HepG2 (cell line): ENCODE measurements around the gene PPP2R1B. TPM values are rescaled to one million over a fixed set of nuclear protein-coding genes. Genes with fewer than 3 reads are reported as not detected.

Experiments used
- HMGA1 ChIP-seq: sonication (generic); formaldehyde crosslinking; conservative IDR thresholded peaks from 2 replicates; pipeline ENCODE4 v1.4.0; 2020; ENCODE audit warnings: missing genetic modification reagents
- MAFF ChIP-seq: IDR thresholded peaks from 2 replicates; pipeline ENCODE4 v1.6.1; 2011; ENCODE audit warnings: low read depth, low read length, improper control_type of control experiment
- MAFK ChIP-seq, 2 experiments: IDR thresholded peaks in 1 of 2; conservative IDR thresholded peaks in 1 of 2; 2 replicates each; pipeline ENCODE4 v1.6.1; 2011; ENCODE audit warnings: improper control_type of control experiment in 2 of 2, low read length in 2 of 2
- MLXIP ChIP-seq: sonication (generic); formaldehyde crosslinking; IDR thresholded peaks from 2 replicates; pipeline ENCODE4 v1.9.0; 2021; ENCODE audit warnings: missing genetic modification reagents, borderline replicate concordance
- RELA ChIP-seq: sonication (generic); formaldehyde crosslinking; IDR thresholded peaks from 2 replicates; pipeline ENCODE4 v1.4.0; 2020; ENCODE audit warnings: missing genetic modification reagents
- ZKSCAN1 ChIP-seq: fragments of 150-350 bp; IDR thresholded peaks from 2 replicates; pipeline ENCODE4 v1.6.1; 2014; ENCODE audit warnings: low read length
- ZNF367 ChIP-seq: sonication (generic); formaldehyde crosslinking; IDR thresholded peaks from 2 replicates; pipeline ENCODE4 v1.4.0; 2020; ENCODE audit warnings: missing genetic modification reagents, borderline replicate concordance
- ZNF713 ChIP-seq: sonication (generic); formaldehyde crosslinking; IDR thresholded peaks from 2 replicates; pipeline ENCODE4 v1.4.0; 2020; ENCODE audit warnings: mild to moderate bottlenecking, missing genetic modification reagents
- ZNF740 ChIP-seq: sonication (generic); formaldehyde crosslinking; IDR thresholded peaks from 2 replicates; pipeline ENCODE4 v1.4.0; 2020; ENCODE audit warnings: missing genetic modification reagents
- polyA plus RNA-seq, 8 experiments: library from polyadenylated mRNA; depleted of rRNA in 3 of 8; stranded (reverse) in 7 of 8; unstranded in 1 of 8; fragments of >200 nt; fragmentation: Illumina TruSeq in 4 of 8; extraction: Trizol in 4 of 8; gene quantifications; 2 replicates each; pipeline versions ENCODE4 v1.2.1 to v1.2.3, GENCODE V29; 2011 to 2016; ENCODE audit warnings: low read depth in 4 of 8, missing spikeins in 1 of 8, mixed read lengths in 1 of 8; ENCODE audit not compliant: insufficient read depth in 1 of 8
- total RNA-seq, 5 experiments: library from RNA; depleted of rRNA; stranded (reverse); fragments of >200 nt; fragmentation: Illumina TruSeq; extraction: Trizol; gene quantifications; 2 replicates each; pipeline ENCODE4 v1.2.3, GENCODE V29; 2016; ENCODE audit warnings: low read depth in 1 of 5
- TF ChIP-seq, protein P1 (sequence below): sonication (generic); formaldehyde crosslinking; IDR thresholded peaks from 2 replicates; pipeline ENCODE4 v1.4.0; 2020; ENCODE audit warnings: mild to moderate bottlenecking, missing genetic modification reagents
- TF ChIP-seq, protein P2 (sequence below): sonication (generic); formaldehyde crosslinking; IDR thresholded peaks from 2 replicates; pipeline ENCODE4 v1.9.0; 2022; ENCODE audit warnings: low read depth, missing genetic modification reagents

The PPP2R1B gene
- total and polyA plus RNA-seq, 2 of the 13 experiments (the other 11 are each of a cell fraction or from before 2014, with no cell fraction given): 22.1 to 56.8 TPM

DNA sequence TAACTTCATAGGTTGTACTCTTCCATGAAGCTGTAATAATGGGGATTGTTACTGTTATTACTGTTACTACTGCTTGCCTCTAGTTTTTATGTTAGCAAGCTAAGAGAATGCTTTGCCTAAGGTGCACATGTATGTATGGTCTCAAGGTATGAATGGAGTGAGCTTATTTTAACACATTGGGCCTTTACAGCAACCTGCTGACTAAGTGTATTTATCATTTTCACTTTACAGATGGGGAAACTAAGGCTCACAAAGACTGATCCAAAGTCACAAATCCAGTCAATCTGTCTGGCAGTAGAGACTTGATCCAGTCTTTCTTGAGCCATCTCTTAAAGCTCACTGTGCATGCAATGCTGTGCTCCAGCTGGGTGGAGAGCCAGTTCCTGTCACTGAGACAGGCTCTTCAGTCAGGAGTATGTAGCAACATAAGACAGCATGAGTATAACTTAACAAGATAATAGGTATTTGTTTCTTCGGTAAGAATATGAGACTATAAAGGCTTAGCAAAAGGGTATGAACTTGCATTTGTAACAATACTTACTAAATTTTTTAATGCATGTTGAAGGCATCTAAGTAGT lies 66.5 kb downstream of the PPP2R1B start (continued):
- TF ChIP-seq MLXIP (CRISPR knock-in tag) (no peak), HMGA1 (CRISPR knock-in tag) (no peak), MAFF (peak; percentile 45; the same call in 1 of the 2 replicates), MAFK (conservative IDR thresholded peaks at IDR 0.05 in 1 of 2, IDR thresholded peaks at IDR 0.05 in 1 of 2; ENCODE audit: low read length in 2 of 2) (peak; percentile 10 to 55; a peak in 2 of 4 replicates), ZKSCAN1 (no peak), ZNF740 (no peak), ZNF367 (CRISPR knock-in tag) (no peak), RELA (CRISPR knock-in tag) (no peak), ZNF713 (CRISPR knock-in tag) (no peak)
- TF ChIP-seq, protein P1, sequence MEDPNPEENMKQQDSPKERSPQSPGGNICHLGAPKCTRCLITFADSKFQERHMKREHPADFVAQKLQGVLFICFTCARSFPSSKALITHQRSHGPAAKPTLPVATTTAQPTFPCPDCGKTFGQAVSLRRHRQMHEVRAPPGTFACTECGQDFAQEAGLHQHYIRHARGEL: no peak
- TF ChIP-seq, protein P2, sequence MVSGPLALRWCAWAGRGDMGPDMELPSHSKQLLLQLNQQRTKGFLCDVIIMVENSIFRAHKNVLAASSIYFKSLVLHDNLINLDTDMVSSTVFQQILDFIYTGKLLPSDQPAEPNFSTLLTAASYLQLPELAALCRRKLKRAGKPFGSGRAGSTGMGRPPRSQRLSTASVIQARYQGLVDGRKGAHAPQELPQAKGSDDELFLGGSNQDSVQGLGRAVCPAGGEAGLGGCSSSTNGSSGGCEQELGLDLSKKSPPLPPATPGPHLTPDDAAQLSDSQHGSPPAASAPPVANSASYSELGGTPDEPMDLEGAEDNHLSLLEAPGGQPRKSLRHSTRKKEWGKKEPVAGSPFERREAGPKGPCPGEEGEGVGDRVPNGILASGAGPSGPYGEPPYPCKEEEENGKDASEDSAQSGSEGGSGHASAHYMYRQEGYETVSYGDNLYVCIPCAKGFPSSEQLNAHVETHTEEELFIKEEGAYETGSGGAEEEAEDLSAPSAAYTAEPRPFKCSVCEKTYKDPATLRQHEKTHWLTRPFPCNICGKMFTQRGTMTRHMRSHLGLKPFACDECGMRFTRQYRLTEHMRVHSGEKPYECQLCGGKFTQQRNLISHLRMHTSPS (CRISPR knock-in tag): no peak
